Measurements from ENCODE around the gene ZNF577.
A peak's percentile ranks its signal among the peaks of the same experiment; 100 is the strongest.
"Not testable (repeated sequence)": the region's sequence is repeated elsewhere in the genome, so short reads cannot be mapped to it uniquely, and the experiment has no call there.

The ZNF577 gene

DNA sequence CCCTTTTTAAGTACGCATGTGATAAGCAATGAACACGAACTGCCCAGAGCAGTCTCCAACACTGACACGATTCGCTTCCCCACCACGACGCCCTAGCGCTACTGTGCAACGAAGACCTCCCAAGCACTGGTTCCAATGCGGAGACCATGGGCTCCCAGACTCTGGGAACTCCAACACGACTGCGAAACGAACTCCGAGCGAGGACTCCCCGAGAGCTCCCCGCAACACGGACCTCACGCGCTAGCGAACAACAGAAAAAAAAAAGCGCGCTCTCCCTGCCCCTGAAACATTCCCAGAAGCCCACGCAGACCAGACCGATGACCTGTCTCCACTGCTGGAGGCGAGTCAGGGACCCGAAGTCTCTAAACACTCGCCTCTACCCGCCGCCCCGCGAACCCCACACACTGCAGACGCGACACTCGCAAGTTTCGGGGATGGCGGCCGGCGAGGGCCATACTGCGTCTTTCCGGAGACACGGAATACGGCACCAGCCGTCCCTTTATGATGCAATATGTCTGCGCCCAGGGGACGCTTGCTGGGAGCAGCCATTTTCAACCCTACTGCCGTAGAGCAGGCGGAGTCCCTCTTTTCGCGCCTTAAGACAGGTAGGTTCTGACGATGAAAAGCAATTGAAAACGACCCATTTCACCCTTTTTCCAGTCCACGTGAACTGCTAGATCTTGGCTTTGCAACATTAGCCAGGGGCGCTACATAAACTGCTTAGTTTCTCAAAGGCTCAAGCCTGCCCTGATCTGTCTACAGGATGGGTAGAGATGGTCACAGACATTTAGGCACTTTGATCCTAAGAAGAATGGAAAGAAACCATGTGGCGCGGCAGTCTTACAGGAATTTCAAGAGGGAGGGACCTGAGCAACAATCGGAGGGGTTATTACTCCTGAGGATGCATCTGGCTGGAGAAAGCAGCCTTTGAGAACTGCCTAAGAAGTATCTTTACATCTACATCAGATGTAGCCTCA, at the start of gene ZNF577:
Gene ZNF577 (minus strand): TSS at position 430 of the 977 bp plus-strand sequence. CDS start 7,569 bp downstream, outside the sequence.
- peak within 1 kb of the TSS; percentile 36 to 62 (median 48) for H3K4me3 ChIP-seq

DNA sequence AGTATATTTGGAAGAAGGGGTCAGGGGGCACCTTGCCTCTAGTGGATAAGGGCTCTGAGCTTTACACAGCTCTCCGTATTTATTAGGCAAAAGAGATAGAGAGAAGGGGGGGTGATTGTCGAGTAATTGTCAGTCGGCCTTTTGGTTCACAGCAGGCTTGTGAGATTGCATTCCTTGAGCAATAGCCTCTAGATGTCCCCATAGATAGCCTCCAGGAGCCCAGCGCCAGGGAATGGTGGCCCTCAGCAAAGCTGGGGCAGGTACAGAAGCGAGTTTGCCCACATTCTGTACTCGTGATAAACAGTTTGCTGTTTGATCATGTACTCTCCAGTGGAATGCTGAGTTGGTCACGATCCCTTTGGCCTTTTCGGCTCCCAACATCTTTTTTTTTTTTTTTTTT, 44.2 kb upstream of the ZNF577 start:
- Histone ChIP-seq H3K27ac (no peak overlapping the region), H3K4me3 (no peak overlapping the region)

More for the DNA sequence above, at the start of gene ZNF577:
- H3K27ac ChIP-seq: peak within 1 kb of the TSS in 20 of 21 experiments; percentile 13 to 85 (median 73)

DNA sequence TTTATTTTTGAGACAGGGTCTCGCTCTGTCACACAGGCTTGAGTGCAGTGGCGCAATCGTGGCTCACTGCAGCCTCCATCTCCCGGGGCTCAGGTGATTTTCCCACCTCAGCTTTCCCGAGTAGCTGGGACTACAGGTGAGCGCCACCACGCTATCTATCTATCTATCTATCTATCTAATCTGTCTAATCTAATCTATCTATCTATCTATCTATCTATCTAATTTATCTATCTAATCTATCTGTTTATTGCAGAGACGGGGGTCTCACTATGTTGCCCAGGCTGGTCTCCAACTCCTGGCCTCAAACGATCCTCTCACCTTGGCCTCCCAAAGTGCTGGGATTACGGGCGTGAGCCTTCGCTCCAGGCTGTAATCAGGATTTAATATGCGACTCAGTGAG, 40.1 kb upstream of the ZNF577 start:
- Histone ChIP-seq H3K4me3 (peak overlapping the region; percentile 65 to 87 (median 83)), H3K27ac (peak overlapping the region in 19 of 21 experiments; percentile 56 to 91 (median 81))

DNA sequence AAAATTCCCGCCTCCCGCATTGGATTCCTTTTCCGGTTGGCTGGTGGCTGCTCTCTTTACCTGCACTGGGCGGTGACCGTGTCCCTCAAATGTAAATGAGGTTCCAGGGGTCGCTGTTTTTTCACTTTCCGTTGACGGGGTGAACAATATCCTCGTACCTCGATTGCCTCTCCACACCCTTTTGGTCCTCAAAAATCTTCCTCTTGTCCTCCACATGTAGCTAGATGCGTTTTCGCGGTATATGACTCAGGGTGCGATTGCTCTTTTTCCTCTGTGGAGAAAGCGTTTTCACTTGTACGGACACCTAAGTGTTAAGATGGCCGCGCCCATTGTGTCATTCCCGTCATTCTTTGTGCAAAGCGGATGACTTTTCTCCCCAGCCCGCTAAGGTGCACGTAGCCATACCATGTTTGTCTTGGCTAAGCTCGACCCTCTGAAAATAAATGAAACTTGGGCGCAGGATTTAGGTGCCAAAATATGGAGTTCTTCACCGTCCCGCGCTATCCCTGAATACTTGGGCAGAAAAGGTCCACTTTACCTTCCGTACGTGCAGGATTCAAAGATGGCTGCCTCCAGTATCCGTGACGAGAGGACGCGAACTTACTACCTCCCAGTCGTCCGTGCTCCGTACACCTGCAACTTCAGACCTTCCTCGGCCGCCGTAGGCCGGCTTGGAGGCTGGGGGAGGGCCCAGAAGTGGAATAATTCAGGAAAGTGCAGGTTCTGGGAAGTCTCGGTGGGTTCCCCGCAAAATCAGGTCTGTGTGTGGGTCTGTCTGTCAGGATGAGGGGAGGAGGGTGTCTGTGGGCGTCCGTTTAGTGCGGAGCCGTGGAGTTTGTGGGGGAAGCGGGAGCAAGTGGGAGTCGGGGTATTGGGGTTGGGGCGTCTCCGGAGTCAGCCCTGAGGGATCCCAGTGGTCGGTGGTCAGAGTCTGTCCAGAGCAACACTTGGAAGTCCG, 39.3 kb upstream of the ZNF577 start, which contains the start of gene ZNF613:
Gene ZNF613 (plus strand): TSS at position 689 of the 958 bp plus-strand sequence. CDS start 8,749 bp downstream, outside the sequence.
- Histone ChIP-seq H3K4me3 (peak within 1 kb of the TSS; percentile 65 to 87 (median 83)), H3K27ac (peak within 1 kb of the TSS; percentile 43 to 91 (median 81))

DNA sequence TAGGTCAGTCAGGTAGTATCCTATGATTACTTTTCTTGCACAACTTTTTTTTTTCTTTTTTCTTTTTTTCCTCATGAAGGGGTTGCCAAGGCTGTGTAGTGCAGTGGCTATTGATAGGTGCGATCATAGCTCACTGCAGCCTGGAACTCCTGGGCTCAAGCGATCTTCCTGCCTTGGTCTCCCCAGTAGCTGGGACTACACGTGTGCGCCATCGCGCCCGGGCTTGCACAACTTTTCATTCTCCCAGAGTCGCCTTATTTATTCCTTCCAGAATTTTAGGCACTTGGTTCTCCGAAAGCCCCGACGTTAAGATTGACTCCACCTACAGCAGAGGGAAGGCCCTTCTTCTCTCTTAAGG, 38.7 kb upstream of the ZNF577 start:
- H3K4me3 ChIP-seq: peak overlapping the region; percentile 65 to 87 (median 83)
- H3K27ac ChIP-seq: peak overlapping the region in 17 of 21 experiments; percentile 56 to 91 (median 82)

DNA sequence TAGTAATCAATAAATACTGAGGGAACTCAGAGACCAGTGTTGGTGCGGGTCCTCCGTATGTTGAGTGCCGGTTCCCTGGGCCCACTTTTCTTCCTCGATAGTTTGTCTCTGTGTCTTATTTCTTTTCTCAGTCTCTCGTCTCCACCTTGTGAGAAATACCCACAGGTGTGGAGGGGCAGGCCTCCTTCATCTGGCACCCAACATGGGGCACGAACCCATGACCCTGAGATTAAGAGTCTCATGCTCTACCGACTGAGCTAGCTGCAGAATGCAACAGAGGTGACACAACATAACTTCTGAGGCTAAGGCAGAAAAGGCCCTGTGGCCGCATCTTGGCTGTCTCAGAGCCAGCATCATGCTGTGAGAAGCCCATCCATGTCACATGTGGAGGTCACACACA, 34.2 kb upstream of the ZNF577 start:
- no peak overlapping the region for H3K27ac ChIP-seq
- H3K4me3 ChIP-seq: no peak overlapping the region

DNA sequence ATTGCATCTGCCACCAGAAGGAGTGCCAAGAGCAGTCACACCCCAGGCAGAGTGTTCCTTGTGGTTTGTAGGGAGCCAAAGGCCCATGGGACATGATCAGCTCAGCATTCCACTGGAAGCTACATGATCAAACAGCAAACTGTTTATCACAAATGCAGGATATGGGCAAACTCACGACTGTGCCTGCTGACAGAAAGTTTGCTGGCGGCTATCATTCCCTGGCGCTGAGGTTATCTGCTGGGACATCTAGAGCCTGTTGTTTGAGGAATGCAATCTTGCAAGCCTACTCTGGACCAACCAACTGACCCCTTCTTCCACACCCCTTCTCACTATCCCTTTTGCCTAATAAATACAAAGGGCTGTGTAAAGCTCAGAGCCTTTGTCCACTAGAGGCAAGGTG, 31.9 kb upstream of the ZNF577 start:
- no peak overlapping the region for H3K27ac ChIP-seq
- no peak overlapping the region for H3K4me3 ChIP-seq

DNA sequence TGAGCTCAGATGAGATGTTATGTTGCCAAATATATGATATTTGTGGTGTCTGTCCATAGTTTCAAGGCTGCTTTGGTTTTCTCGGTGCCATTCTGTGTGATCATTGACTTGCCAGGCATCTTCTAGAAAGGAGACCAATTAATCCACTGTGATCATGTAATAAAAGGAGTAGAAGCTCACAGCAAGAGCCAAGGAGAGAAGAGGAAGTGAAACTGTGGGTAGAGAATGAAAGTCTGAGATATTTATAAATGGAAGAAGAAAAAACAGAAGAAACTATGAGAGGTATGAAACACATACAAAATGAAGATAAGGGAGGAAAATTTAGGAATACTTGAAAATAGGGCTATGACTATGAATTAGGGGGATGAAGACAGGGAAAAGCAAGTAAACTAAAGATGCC, 28.4 kb upstream of the ZNF577 start:
- H3K4me3 ChIP-seq: no peak overlapping the region
- H3K27ac ChIP-seq: no peak overlapping the region

DNA sequence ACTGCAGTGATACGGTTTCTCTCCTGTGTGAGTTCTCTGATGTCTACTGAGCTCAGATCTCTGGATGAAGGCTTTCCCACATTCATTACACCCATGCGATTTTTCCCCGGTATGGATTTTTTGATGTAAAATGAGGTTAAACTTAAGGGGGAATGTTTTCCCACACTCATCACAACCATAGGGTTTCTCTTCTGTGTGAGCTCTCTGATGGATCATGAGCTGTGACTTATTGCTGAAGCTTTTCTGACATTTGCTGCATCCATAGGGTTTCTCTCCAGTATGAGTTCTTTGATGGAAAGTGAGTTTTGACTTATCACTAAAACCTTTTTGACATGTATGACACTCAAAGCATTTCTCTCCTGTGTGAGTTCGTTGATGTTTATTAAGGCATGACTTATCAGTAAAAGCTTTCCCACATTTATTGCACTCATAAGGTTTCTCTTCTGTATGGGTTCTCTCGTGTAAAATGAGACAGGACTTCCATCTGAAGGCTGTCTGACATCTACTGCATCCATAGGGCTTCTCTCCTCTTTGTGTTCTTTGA, 27.6 kb upstream of the ZNF577 start:
- H3K4me3 ChIP-seq: no peak overlapping the region
- H3K27ac ChIP-seq: no peak overlapping the region

DNA sequence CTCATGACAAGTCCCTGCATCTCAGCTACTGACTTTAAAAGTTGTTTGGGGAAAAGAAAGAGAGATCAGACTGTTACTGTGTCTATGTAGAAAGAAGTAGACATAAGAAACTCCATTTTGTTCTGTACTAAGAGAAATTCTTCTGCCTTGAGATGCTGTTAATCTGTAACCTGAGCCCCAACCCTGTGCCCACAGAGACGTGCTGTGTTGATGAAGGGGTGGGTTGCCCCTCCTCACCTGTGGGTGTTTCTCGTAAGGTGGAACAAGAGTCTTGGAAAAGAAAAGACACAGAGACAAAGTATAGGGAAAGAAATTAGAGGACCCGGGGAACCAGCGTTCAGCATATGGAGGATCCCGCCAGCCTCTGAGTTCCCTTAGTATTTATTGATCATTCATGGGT, 20.2 kb upstream of the ZNF577 start:
- not testable (repeated sequence) for H3K4me3 ChIP-seq, H3K27ac ChIP-seq

DNA sequence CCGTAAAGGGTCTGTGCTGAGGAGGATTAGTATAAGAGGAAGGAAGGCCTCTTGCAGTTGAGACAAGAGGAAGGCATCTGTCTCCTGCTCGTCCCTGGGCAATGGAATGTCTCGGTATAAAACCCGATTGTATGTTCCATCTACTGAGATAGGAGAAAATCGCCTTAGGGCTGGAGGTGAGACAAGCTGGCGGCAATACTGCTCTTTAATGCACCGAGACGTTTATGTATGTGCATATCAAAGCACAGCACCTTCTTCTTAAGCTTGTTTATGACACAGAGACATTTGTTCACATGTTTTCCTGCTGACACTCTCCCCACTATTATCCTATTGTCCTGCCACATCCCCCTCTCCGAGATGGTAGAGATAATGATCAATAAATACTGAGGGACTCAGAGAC, 18.4 kb upstream of the ZNF577 start:
- not testable (repeated sequence) for H3K27ac ChIP-seq, H3K4me3 ChIP-seq

DNA sequence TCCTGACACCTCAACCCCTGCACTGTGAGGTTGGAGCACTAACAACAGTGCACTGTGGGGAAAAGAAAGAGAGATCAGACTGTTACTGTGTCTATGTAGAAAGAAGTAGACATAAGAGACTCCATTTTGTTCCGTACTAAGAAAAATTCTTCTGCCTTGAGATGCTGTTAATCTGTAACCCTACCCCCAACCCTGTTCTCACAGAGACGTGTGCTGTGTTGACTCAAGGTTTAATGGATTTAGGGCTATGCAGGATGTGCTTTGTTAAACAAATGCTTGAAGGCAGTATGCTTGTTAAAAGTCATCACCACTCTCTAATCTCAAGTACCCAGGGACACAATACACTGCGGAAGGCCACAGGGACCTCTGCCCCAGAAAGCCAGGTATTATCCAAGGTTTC, 17.9 kb upstream of the ZNF577 start:
- H3K27ac ChIP-seq, H3K4me3 ChIP-seq: not testable (repeated sequence)

DNA sequence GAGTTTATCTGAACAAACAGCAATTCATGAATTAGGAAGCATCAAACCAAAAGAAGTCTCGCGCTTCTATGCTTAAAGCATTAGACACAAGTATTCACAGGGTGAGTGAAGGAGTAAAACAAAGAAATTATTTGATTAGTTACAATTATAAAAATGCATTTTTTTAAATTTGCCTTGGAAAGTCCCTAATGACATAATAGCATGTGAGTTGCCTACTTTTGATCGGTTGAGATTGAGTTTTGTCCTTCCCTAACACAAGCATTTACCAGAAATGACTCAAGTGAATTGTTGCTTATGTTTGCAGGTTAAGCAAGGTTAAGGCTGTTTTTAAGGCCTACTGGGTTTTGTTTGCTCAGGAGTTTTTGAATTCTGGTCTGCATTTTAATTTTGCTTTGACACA, 17.5 kb upstream of the ZNF577 start:
- H3K4me3 ChIP-seq: peak overlapping the region in 5 of 7 experiments; percentile 49 to 87 (median 81)
- H3K27ac ChIP-seq: peak overlapping the region in 2 of 21 experiments; percentile 89 to 94

DNA sequence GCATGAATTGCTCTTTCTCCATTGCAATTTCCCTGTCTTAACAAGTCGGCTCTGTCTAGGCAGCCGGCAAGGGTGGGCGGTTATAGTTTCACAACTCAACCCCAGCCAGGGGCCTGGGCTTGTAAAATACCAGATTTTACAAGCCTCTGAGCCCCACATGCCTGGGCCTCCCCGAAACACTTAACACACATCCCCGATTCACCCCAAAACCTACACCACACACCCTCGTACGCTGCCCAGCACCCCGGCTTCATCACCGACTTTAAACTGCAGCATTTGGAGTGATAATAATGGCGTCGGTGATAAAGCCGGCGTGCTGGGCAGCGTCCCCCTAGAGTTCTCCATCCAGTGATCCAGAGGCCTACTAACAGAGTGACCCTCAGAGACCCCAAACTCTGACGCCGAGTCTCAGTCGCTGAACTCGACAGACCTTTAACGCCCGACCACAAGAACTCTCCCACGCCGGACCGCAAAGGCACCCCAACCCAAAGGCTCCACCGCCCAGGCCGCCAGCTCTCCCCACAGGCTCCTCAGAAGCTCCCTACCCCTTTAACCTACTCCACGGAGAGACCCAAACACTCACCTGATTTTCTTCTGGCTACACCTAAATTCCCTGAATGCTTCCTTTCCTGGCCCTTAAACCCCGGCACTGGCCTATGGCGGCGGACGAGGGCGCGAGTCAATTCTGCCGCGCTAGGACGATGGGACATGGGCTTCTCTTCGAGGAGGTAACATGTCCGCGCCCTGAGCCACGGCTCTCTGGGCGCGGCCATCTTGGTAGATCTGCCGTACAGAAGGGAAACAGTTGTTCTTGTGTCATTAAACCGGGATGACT, 16.8 kb upstream of the ZNF577 start, which contains the start of gene ZNF649:
Gene ZNF649 (minus strand): TSS at position 687 of the 835 bp plus-strand sequence. CDS start 4,910 bp downstream, outside the sequence.
- Histone ChIP-seq H3K4me3 (peak within 1 kb of the TSS; percentile 39 to 87 (median 71)), H3K27ac (peak within 1 kb of the TSS; percentile 18 to 94 (median 87))

DNA sequence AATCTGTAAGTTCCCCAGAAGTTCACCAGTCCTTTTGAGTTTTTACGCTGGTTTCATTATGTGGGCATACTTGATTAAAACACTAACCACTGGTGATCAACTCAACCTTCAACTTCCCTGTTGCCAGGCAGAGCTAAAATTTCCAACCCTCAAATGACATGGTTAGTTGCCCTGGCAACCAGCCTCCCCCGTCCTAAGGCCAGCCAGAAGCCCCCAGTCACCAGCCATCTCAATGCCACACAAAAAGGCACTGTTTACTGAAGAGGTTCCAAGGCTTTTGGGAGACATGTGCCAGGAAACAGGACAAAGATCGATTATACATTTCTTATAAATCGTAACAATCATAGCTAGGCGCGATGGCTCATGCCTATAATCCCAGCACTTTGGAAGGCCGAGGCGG, 15.4 kb upstream of the ZNF577 start:
- Histone ChIP-seq H3K27ac (peak overlapping the region in 1 of 21 experiments; percentile 94), H3K4me3 (peak overlapping the region in 2 of 7 experiments; percentile 71 to 84)

DNA sequence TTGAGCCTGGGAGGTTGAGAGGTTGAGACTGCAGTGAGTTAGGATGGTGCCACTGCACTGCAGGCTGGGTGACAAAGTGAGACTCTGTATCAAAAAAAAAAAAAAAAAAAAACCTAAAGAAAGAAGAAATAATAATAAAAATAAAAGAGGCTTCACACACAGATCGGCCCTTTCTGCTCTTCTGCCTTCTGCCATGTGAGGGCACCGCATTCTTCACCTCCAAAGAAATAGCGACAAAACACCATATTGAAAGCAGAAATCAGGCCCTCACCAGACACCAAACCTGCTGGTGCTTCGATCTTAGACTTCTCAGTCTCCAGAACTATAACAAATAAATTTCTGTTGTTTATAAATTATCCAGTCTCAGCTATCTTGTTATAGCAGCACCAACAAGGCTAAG, 14.1 kb upstream of the ZNF577 start:
- Histone ChIP-seq H3K4me3 (no peak overlapping the region), H3K27ac (no peak overlapping the region)

DNA sequence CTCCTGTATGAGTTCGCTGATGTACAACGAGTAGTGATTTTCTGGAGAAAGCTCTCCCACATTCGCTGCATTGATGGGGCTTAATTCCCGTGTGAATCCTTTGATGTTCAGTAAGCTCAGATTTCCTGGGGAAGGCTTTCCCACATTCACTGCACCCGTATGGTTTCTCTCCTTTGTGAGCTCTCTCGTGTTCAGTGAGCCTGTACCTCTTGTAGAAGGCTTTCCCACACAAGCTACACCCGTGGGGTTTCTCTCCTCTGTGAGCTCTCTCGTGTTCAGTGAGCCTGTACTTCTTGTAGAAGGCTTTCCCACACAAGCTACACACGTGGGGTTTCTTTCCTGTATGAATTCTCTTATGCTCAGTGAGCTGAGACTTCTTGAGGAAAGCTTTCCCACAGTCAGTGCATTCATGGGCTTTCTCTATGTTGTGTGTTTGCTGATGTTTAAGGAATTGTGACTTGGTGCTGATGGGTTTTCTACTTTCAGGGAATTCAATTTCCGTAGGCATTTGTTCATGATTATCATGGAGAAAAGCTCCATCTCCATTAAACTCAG, 3.5 kb upstream of the ZNF577 start:
- Histone ChIP-seq H3K27ac (no peak overlapping the region), H3K4me3 (no peak overlapping the region)

DNA sequence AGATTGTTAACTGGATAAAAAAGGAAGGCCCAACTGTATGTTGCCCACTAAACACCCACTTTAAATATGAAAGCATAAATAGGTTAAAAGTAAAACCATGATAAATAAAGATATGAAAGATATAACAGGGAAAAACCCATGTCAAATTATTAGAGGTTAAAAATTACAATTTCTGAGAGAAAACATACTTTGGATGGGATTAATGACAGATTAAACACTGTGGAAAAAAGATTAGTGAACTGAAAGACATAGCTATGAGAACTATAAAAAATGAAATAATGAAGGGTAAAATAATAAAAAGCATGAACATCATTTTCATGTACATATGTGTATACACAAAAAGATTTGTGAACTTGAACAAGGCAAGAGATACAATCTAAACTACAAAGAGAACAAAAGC, 2.2 kb upstream of the ZNF577 start:
- no peak overlapping the region for H3K27ac ChIP-seq
- no peak overlapping the region for H3K4me3 ChIP-seq

Measured in skin epidermis (tissue), 12 donors.